CD4-positive, alpha-beta T cell treated with Interferon gamma for 1 hour (primary cell): Measurements from ENCODE around the gene FBXW8.

ENCODE experiments used
- DNase-seq: peaks from one replicate; pipeline ENCODE4 v3.0.0-alpha.2; 2020

Gene FBXW8

GRCh38 chr12:116910645-116911451 is at the start of gene FBXW8:
Gene FBXW8 (plus strand): TSS chr12:116910950. CDS start chr12:116911038, 88 bp downstream.
- peak; percentile 62 for DNase-seq

DNA sequence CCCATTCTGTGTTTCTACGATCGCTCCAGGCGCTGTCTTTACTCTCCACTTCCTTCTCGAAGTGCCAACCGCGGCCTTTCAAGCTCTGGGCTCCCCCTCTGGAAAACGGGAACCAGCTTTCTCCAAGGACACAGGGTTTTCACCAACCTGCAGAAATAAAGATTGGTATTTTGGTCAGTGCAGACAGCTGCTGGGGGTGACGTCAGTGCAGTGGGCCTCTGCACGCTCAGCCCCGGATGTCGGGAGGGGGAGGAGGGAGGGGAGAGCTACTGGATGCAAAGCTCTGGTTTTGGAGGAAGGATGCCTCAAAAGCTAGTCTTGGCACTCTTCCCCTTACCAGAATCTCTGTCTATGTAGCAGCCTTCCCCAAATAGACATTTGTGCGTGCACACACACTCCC is 49.4 kb upstream of the FBXW8 start:
- DNase-seq: peak; percentile 39

- no peak for DNase-seq
Observed at GRCh38 chr12:116862167-116862566, 48.6 kb upstream of the FBXW8 start.

- DNase-seq: no peak
Observed at GRCh38 chr12:116863275-116863767, 47.4 kb upstream of the FBXW8 start.

- no peak for DNase-seq
Observed at GRCh38 chr12:116864371-116865160, 46.2 kb upstream of the FBXW8 start.

DNA sequence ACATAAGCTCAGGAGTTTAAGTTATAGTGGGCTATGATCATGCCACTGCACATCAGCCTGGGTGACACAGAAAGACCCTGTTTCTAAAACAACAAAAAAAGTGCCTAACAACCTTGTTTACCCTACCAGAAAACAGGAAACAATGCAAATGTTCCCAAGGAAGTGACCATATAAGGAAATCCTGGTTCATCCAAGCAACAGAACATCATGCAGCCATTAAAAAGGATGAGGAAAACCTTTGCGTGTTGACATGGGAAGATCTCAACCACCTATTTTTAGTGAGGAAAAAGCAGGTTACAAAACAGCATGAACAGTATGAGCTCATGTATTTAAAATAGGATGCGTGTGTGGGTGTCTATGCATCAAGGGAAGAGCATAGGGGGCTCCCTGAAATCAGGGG is 43.2 kb upstream of the FBXW8 start:
- DNase-seq: no peak

DNA sequence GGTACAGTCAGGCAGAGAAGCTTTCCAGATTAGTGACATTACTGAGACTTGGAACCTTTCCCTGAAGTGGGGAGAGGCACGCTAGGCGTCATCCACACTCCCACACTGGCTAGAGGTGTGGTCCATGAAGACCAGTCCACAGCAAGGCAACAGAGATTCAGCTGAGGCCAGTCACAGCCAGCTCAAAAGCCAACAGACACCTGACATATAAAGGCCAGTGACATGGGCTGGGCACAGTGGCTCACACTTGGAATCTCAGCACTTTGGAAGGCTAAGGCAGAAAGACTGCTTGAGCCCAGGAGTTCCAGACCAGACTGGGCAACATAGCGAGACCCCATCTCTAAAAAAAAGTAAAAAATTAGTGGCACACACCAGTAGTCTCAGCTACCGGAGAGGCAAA is 40.4 kb upstream of the FBXW8 start:
- DNase-seq: no peak

GRCh38 chr12:116874324-116874995 is 36.3 kb upstream of the FBXW8 start:
- no peak for DNase-seq

- no peak for DNase-seq
Observed at GRCh38 chr12:116876151-116876869, 34.4 kb upstream of the FBXW8 start.

DNA sequence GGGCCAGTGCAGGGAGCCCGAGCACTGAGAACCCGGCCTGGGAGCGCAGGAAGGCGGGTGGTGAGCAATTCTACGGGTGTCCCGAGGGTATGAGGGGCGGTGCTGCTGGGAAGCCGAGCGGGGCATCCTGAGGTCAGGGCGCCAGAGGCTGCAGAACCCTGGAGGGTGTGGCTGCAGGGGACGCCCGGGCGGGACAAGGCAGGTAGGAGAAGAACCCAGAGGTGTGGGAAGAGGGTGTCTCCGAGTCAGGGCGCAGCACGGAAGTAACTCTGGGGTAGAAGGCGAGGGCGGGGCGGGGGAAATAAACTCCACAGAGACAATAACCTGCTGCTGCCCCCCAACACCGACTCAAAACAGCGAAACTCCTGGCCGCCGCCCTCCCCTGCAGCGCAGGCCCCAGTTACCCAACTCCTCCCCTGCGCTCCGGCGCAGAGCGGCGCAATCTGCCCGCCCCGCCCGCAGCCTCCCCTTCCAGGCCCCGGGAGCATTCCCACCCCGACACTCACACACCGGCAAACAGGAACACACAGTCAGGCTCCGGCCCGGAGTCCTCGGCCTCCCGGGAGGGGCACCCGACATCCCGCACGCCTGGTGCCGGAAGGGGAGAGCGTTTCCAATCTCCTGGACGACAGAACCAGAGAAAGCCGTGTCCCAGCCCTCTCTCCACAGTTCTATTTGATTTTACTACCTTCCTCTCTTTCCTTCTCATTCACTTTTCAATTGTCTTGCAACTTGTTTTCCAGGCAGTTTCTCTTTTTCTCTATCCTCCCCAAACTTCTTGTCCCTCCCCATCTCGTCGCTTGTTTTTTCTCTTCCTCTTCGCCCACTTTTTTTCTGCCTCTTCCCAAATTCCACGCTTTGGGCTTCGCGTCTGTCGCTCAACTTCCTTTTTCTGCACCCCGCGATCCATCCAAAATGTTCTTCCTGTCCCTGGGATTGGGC is 31.9 kb upstream of the FBXW8 start:
- DNase-seq: no peak

- DNase-seq: no peak
Observed at GRCh38 chr12:116879509-116880212, 31.1 kb upstream of the FBXW8 start.

DNA sequence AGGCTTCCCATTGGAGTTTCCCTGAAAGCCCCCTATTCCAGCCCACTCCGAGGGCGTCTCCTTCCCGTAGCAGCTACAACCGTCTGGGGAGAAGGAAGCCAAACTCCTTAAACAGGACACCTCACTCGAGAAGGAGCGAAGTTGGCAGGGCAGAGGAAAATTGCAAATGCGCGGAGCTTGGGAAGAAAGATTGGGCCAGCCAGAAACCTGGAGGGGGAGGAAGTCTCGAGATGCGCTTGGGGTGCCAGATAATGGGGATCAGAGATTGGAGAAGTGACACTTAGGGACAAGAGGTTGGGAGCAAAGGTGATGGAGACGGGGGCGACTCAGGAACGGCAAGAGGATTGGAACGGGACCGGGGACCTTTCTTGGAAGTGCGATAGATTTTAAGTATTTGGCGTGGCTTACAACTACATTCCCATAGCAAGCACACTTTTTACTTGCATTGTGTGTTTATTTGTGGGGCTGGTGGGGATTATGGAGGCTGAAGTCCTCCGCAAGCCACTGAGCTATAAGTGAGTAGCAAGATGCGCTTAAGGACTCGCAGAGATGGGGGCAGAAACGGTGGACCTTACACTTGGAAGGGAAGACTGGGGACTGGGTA is 30.4 kb upstream of the FBXW8 start:
- DNase-seq: no peak

- DNase-seq: peak; percentile 26
Observed at GRCh38 chr12:116880817-116881324, 29.9 kb upstream of the FBXW8 start.

GRCh38 chr12:116881325-116881876 is 29.3 kb upstream of the FBXW8 start, which contains the start of gene HRK:
Gene HRK (minus strand): TSS chr12:116881441. CDS start chr12:116881307, 134 bp downstream.
- DNase-seq: no peak

- DNase-seq: no peak
Observed at GRCh38 chr12:116881877-116882507, 28.8 kb upstream of the FBXW8 start.

- DNase-seq: no peak
Observed at GRCh38 chr12:116882742-116883141, 28.0 kb upstream of the FBXW8 start.

- DNase-seq: no peak
Observed at GRCh38 chr12:116884871-116885270, 25.9 kb upstream of the FBXW8 start.

DNA sequence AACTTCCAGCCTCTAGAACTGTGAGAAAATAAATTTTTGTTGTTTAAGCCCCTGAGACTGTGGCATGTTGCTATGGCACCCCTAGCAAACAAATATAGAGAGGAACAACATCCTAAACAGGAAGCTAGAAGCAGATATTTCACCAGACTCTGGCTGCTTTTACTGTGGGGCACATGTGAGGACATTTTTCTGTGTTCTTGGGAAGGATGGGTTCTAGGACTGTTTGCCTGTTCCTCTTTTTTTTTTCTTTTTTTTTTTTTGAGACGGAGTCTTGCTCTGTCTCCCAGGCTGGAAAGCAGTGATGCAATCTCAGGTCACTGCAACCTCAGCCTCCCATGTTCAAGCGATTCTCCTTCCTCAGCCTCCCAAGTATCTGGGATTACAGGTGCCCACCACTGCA is 25.3 kb upstream of the FBXW8 start:
- DNase-seq: peak; percentile 21

DNA sequence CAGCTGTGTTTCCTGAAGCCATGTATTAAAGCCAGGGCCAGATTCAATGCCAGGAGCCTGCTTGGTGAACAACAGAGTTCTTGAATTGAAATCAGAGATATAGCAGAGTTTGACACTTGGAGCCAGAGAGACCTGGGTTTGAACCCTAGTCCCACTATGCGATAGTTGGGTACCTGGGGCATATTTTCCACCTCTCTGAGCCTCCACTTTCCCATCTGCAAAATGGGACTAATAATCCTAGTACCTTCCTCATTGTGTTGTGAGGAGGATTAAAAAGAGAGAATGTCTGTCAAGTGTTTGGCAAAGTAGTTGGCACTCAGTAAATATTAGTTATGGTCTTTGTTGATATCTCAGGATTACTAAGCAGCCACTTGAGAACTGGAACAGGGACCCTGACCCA is 23.5 kb upstream of the FBXW8 start:
- DNase-seq: no peak
